HCT116 (cell line): Measurements from ENCODE around the gene FBXL5. TPM values are rescaled to one million over a fixed set of nuclear protein-coding genes. Genes with fewer than 3 reads are reported as not detected.

Source experiments
- ATAC-seq: fragments of 200-7000 bp; cut with Tn5 transposase; 2 replicates; pipeline ENCODE4 v1.9.1; 2020; ENCODE audit warnings: mild to moderate bottlenecking, moderate library complexity
- BruUV-seq: library from RNA; stranded (reverse); fragments of 400-500 nt; replicated peaks from 2 replicates; lab custom pipeline; 2021; lab: Mats Ljungman, UMichigan
- CTCF ChIA-PET: fragments of 300-600 bp; sonication (Branson Sonifier 250); formaldehyde crosslinking; loops from one replicate; lab custom pipeline; 2021; ENCODE audit warnings: antibody characterized with exemption; lab: Charles Lee
- POLR2A ChIA-PET: fragments of 300-600, 350-600 bp; sonication (Branson Sonifier 250); formaldehyde crosslinking; loops from one replicate; lab custom pipeline; 2021; ENCODE audit warnings: antibody characterized with exemption; lab: Charles Lee
- RAD21 ChIA-PET, 2 experiments: fragments of 300-600 bp; sonication (Branson Sonifier 250); formaldehyde crosslinking; loops; one replicate each; lab custom pipeline; 2023; ENCODE audit warnings: low total read pairs in 2 of 2; ENCODE audit not compliant: uncharacterized antibody in 2 of 2, unreplicated experiment in 2 of 2, low non-redundant PET in 1 of 2; lab: Charles Lee
- DNase-seq: peaks from one replicate; pipeline ENCODE4 v3.0.0-alpha.2; 2010; ENCODE audit warnings: low read depth, low spot score
- H2AFZ ChIP-seq: fragments of 200-600 bp; shearing (Covaris generic), sonication (generic); 2 replicates; pipeline ENCODE4 v1.6.1; 2017; ENCODE audit warnings: low read depth, mixed run types, mixed read lengths, antibody characterized with exemption, low read length; ENCODE audit not compliant: poor library complexity, severe bottlenecking
- H3K27ac ChIP-seq: 2 replicates; pipeline ENCODE4 v1.5.1; 2012; ENCODE audit warnings: low read depth, low read length
- H3K27me3 ChIP-seq: fragments of 200-600 bp; sonication (generic); 2 replicates; pipeline ENCODE4 v1.6.1; 2016; ENCODE audit warnings: mixed run types, low read length, mixed read lengths; ENCODE audit not compliant: insufficient read depth
- H3K36me3 ChIP-seq, 2 experiments: fragments of 200-500 bp in 1 of 2; fragments of 200-600 bp in 1 of 2; sonication (Bioruptor generic) in 1 of 2; sonication (generic) in 1 of 2; 2 replicates each; pipeline versions ENCODE4 v1.5.1 to v1.6.1; 2014 to 2016; ENCODE audit warnings: low read length in 2 of 2, inconsistent platforms in 1 of 2, mixed read lengths in 1 of 2, mixed run types in 1 of 2; ENCODE audit not compliant: insufficient read depth in 2 of 2, control insufficient read depth in 1 of 2
- H3K4me1 ChIP-seq, 2 experiments: fragments of 200-600 bp in 1 of 2; sonication (generic) in 1 of 2; 2 replicates each; pipeline versions ENCODE4 v1.5.1 to v1.6.1; 2012 to 2017; ENCODE audit warnings: low read length in 2 of 2, inconsistent platforms in 1 of 2, mild to moderate bottlenecking in 1 of 2, mixed read lengths in 1 of 2, mixed run types in 1 of 2, moderate library complexity in 1 of 2; ENCODE audit not compliant: insufficient read depth in 2 of 2, control insufficient read depth in 1 of 2
- H3K4me2 ChIP-seq: fragments of 200-600 bp; sonication (generic); 2 replicates; pipeline ENCODE4 v1.6.1; 2017; ENCODE audit warnings: mixed run types, low read length, mixed read lengths
- H3K4me3 ChIP-seq, 2 experiments: fragments of 200-600 bp in 1 of 2; sonication (generic) in 1 of 2; replicated peaks in 1 of 2; 2 replicates each; pipeline ENCODE4 v1.5.1; 2011 to 2016; ENCODE audit warnings: low read length in 2 of 2, control low read depth in 1 of 2, low read depth in 1 of 2, mild to moderate bottlenecking in 1 of 2, mixed read lengths in 1 of 2, mixed run types in 1 of 2
- H3K79me2 ChIP-seq: fragments of 200-600 bp; sonication (generic); 2 replicates; pipeline ENCODE4 v1.6.1; 2017; ENCODE audit warnings: mild to moderate bottlenecking, mixed run types, low read length, moderate library complexity, mixed read lengths; ENCODE audit not compliant: insufficient read depth
- H3K9ac ChIP-seq: fragments of 200-600 bp; sonication (generic); 2 replicates; pipeline ENCODE4 v1.6.1; 2016; ENCODE audit warnings: low read length, mixed read lengths
- H3K9me2 ChIP-seq: fragments of 200-600 bp; sonication (generic), shearing (Covaris generic); 2 replicates; pipeline ENCODE4 v1.6.1; 2017; ENCODE audit warnings: mixed run types, mild to moderate bottlenecking, moderate library complexity; ENCODE audit not compliant: insufficient read depth
- H3K9me3 ChIP-seq, 2 experiments: fragments of 200-500 bp in 1 of 2; fragments of 200-600 bp in 1 of 2; sonication (Bioruptor generic) in 1 of 2; sonication (generic) in 1 of 2; 2 replicates each; pipeline ENCODE4 v1.6.1; 2014 to 2017; ENCODE audit warnings: low read length in 2 of 2, mixed read lengths in 2 of 2, inconsistent platforms in 1 of 2, low read depth in 1 of 2, mild to moderate bottlenecking in 1 of 2, mixed run types in 1 of 2, moderate library complexity in 1 of 2; ENCODE audit not compliant: control insufficient read depth in 1 of 2, insufficient read depth in 1 of 2
- H4K20me1 ChIP-seq: fragments of 200-600 bp; sonication (generic), shearing (Covaris generic); 2 replicates; pipeline ENCODE4 v1.6.1; 2017; ENCODE audit warnings: mixed run types, mild to moderate bottlenecking, moderate library complexity; ENCODE audit not compliant: insufficient read depth
- EGR1 ChIP-seq: IDR thresholded peaks from 2 replicates; pipeline ENCODE4 v1.6.1; 2012; ENCODE audit warnings: low read depth
- ELF1 ChIP-seq: IDR thresholded peaks from 2 replicates; pipeline ENCODE4 v1.6.1; 2012; ENCODE audit warnings: low read depth, borderline replicate concordance
- EZH2 ChIP-seq: fragments of 200-600 bp; sonication (generic); IDR thresholded peaks from 2 replicates; pipeline ENCODE4 v1.6.1; 2017; ENCODE audit warnings: antibody characterized with exemption, mixed run types
- FOSL1 ChIP-seq: IDR thresholded peaks from 2 replicates; pipeline ENCODE4 v1.6.1; 2012; ENCODE audit warnings: low read depth
- SP1 ChIP-seq: IDR thresholded peaks from 2 replicates; pipeline ENCODE4 v1.6.1; 2012; ENCODE audit warnings: low read depth
- TCF7L2 ChIP-seq: IDR thresholded peaks from 2 replicates; pipeline ENCODE4 v1.7.0; 2011; ENCODE audit warnings: borderline replicate concordance, inconsistent platforms; ENCODE audit not compliant: insufficient read depth, insufficient read length; ENCODE audit errors: extremely low read depth
- YY1 ChIP-seq: IDR thresholded peaks from 2 replicates; pipeline ENCODE4 v1.6.1; 2011; ENCODE audit warnings: low read length, low read depth, moderate library complexity, mild to moderate bottlenecking; ENCODE audit not compliant: insufficient replicate concordance; ENCODE audit errors: extremely low read depth
- ZFX ChIP-seq: fragments of 450-650 bp; IDR thresholded peaks from 2 replicates; pipeline ENCODE4 v1.6.1; 2017
- ZNF274 ChIP-seq: fragments of 200-500 bp; sonication (Bioruptor generic); IDR thresholded peaks from 2 replicates; pipeline ENCODE4 v1.6.1; 2014; ENCODE audit warnings: mild to moderate bottlenecking, low read depth, low read length, inconsistent platforms
- intact Hi-C: fragments of 100-400 bp; cut with micrococcal nuclease; formaldehyde crosslinking; loops from 2 replicates; pipeline ENCODE4 v1.10.0; 2022
- total RNA-seq: library from RNA; stranded (reverse); gene quantifications from one replicate; pipeline ENCODE4 v1.2.1, GENCODE V29; 2021; ENCODE audit not compliant: unreplicated experiment

FBXL5 gene
- total RNA-seq, 1 experiment from 2014 or later: 20.6 TPM

GRCh38 chr4:15688051-15688450, 32.9 kb upstream of the FBXL5 start:
- DNase-seq (no peak), ATAC-seq (no peak)
- ChIA-PET POLR2A (no interaction called here), RAD21 (no interaction called here), CTCF (no interaction called here)
- Histone ChIP-seq H3K9ac (no peak overlapping the region), H3K27ac (no peak overlapping the region), H3K27me3 (no peaks in the 10 kb centered on the region), H3K9me2 (no peaks in the 10 kb centered on the region), H3K36me3 (peaks cover 11 to 20% of the 10 kb centered on the region in 2 experiments), H3K4me1 (peaks cover 14 to 32% of the 10 kb centered on the region in 2 experiments), H3K4me3 (no peak overlapping the region), H3K4me2 (no peak overlapping the region), H3K9me3 (no peaks in the 10 kb centered on the region), H2AFZ (no peak overlapping the region), H4K20me1 (no peaks in the 10 kb centered on the region), H3K79me2 (peaks cover 31% of the 10 kb centered on the region)
- TF ChIP-seq TCF7L2: no peak
- no peak for TF ChIP-seq YY1
- no peak for TF ChIP-seq EZH2
- no peak for TF ChIP-seq EGR1
- TF ChIP-seq FOSL1: no peak
- TF ChIP-seq ZFX: no peak
- no peak for TF ChIP-seq ZNF274
- BruUV-seq: no TSS peak
- intact Hi-C loops: no loop called here

GRCh38 chr4:15684498-15684897, 29.3 kb upstream of the FBXL5 start:
- H2AFZ ChIP-seq: no peak overlapping the region
- H3K4me3 ChIP-seq: no peak overlapping the region
- ChIA-PET RAD21 (no interaction called here), POLR2A (interaction anchor here (0.7 kb wide), 1 partner anchor 9 kb away, joined by 3 read pairs; no protein-coding TSS in a partner anchor), CTCF (no interaction called here)
- peaks cover 11 to 20% of the 10 kb centered on the region in 2 experiments for H3K36me3 ChIP-seq
- BruUV-seq: no TSS peak
- H3K9me3 ChIP-seq: no peaks in the 10 kb centered on the region
- no peak for TF ChIP-seq ELF1
- TF ChIP-seq SP1: no peak
- peaks cover 63% of the 10 kb centered on the region for H3K79me2 ChIP-seq
- DNase-seq (no peak), ATAC-seq (no peak)
- intact Hi-C loops: no loop called here
- H3K9ac ChIP-seq: no peak overlapping the region
- no peaks in the 10 kb centered on the region for H3K27me3 ChIP-seq
- no peaks in the 10 kb centered on the region for H3K9me2 ChIP-seq
- no peaks in the 10 kb centered on the region for H4K20me1 ChIP-seq
- H3K4me1 ChIP-seq: peaks cover 6 to 25% of the 10 kb centered on the region in 2 experiments; a peak in 3 of 4 replicates
- H3K4me2 ChIP-seq: no peak overlapping the region
- no peak overlapping the region for H3K27ac ChIP-seq
